ENCODE measurements around the gene TNFSF15. TPM values are rescaled to one million over a fixed set of nuclear protein-coding genes. Genes with fewer than 3 reads are reported as not detected.
A peak's percentile ranks its signal among the peaks of the same experiment; 100 is the strongest.

Gene TNFSF15
- total RNA-seq, 1 donor from 2014 or later = 0.22 TPM

DNA sequence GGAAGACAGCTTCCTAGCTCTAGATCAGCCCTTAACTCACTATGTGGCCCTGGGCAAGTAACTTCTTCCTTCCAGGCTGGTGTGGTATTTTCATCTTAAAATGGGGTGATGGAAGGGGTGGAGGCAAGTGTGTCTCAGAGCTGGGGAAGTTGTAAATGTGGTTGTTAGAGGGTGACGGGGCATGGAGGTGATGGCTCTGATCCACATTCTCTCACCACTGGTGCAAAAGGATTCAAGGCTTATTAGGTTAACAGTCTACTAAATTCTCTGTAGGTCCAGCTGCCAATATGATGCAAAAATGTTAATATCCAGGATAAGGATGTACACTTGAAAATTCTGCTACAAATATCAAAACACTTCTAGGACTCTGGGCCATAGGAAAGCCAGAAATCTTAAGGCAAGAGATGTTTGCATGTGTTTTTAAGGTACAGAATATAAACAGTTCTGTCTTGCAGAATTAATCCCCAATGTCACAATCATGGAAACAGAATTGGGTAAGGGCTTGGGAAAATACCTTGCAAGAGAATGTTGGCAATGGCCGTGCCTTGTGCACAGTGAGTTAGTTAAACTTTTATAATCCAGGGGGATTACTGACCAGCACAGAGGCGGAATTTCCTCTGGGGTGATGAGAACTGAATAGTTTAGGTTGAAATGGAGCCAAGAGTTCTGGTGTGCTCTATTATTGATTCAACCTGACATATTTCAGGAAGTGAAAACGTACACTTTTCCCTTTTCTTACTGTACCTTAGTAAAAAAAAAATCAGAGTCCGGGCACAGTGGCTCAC lies 19.8 kb downstream of the TNFSF15 start:
- Mint-ChIP-seq H3K4me1 (peaks cover 45% of the 10 kb centered on the region), H3K9me3 (no peaks in the 10 kb centered on the region), H3K27ac (no peak overlapping the region), H3K36me3 (ENCODE audit: low read depth) (no peaks in the 10 kb centered on the region), H3K4me3 (peak overlapping the region; percentile 41), H3K27me3 (peaks cover 5% of the 10 kb centered on the region)
- intact Hi-C loops (cut with micrococcal nuclease) = no loop called here
- ChIA-PET POLR2A (interaction anchor here (0.6 kb wide), 1 partner anchor 1410 kb away, joined by 5 read pairs; no protein-coding TSS in a partner anchor), CTCF (no interaction called here)
- DNase-seq (no peak), ATAC-seq (ENCODE audit: low read depth) (no peak)
- TF ChIP-seq, protein P1, sequence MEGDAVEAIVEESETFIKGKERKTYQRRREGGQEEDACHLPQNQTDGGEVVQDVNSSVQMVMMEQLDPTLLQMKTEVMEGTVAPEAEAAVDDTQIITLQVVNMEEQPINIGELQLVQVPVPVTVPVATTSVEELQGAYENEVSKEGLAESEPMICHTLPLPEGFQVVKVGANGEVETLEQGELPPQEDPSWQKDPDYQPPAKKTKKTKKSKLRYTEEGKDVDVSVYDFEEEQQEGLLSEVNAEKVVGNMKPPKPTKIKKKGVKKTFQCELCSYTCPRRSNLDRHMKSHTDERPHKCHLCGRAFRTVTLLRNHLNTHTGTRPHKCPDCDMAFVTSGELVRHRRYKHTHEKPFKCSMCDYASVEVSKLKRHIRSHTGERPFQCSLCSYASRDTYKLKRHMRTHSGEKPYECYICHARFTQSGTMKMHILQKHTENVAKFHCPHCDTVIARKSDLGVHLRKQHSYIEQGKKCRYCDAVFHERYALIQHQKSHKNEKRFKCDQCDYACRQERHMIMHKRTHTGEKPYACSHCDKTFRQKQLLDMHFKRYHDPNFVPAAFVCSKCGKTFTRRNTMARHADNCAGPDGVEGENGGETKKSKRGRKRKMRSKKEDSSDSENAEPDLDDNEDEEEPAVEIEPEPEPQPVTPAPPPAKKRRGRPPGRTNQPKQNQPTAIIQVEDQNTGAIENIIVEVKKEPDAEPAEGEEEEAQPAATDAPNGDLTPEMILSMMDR (IDR thresholded peaks at IDR 0.05) = no peak

GRCh38 chr9:114784721-114785279 lies 21.0 kb downstream of the TNFSF15 start:
- CTCF ChIA-PET = interaction anchor here (0.8 to 1.0 kb wide), 2 partner anchors 125 to 145 kb away, joined by 3 read pairs; partner anchors contain the start of gene TNFSF8
- intact Hi-C loops (cut with micrococcal nuclease) = no loop called here
- Mint-ChIP-seq H3K4me3 (peak overlapping the region; percentile 56), H3K4me1 (peaks cover 45% of the 10 kb centered on the region), H3K27ac (peak overlapping the region; percentile 60), H3K27me3 (peaks cover 12% of the 10 kb centered on the region), H3K9me3 (no peaks in the 10 kb centered on the region), H3K36me3 (ENCODE audit: low read depth) (no peaks in the 10 kb centered on the region)
- DNase-seq (no peak), ATAC-seq (ENCODE audit: low read depth) (peak; percentile 37)
- POLR2A ChIA-PET = interaction anchor here (0.6 kb wide), 1 partner anchor 399 kb away, joined by 3 read pairs; no protein-coding TSS in a partner anchor
- TF ChIP-seq, protein P1 (IDR thresholded peaks at IDR 0.05) = no peak

DNA sequence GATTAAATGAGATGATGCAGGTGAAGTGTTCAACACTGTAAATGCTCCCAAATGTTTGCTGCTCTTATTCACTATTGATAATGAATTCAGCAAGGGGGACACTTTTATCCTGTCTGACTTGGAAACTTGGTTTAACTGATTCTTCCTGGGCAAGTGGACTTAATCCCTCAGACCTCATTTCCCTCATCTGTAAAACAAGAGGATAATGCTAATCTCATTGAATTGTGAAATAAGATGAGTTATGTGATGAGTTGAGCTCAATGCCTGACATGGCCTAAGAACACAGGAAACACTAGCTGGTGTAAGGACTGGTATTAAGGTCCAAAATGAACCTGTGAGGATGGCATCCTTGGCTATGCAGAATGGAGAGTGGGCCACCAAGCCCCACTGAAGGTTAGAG lies 23.3 kb downstream of the TNFSF15 start:
- peaks cover 23% of the 10 kb centered on the region for H3K27me3 Mint-ChIP-seq

GRCh38 chr9:114779352-114779845 lies 26.4 kb downstream of the TNFSF15 start:
- Mint-ChIP-seq H3K36me3 (ENCODE audit: low read depth) (no peaks in the 10 kb centered on the region), H3K4me3 (no peak overlapping the region), H3K4me1 (peaks cover 44% of the 10 kb centered on the region), H3K27ac (no peak overlapping the region), H3K9me3 (no peaks in the 10 kb centered on the region), H3K27me3 (peaks cover 32% of the 10 kb centered on the region)
- CTCF ChIA-PET = no interaction called here
- DNase-seq (no peak), ATAC-seq (ENCODE audit: low read depth) (no peak)
- TF ChIP-seq, protein P1 (IDR thresholded peaks at IDR 0.05) = no peak
- POLR2A ChIA-PET = interaction anchor here (0.6 kb wide), 1 partner anchor 192 kb away, joined by 5 read pairs; no protein-coding TSS in a partner anchor
- intact Hi-C loops (cut with micrococcal nuclease) = no loop called here

More for the DNA sequence above, 23.3 kb downstream of the TNFSF15 start:
- intact Hi-C loops (cut with micrococcal nuclease) = no loop called here
- ATAC-seq (ENCODE audit: low read depth) = no peak
- H3K4me3 Mint-ChIP-seq = no peak overlapping the region
- H3K9me3 Mint-ChIP-seq = no peaks in the 10 kb centered on the region
- no peak overlapping the region for H3K27ac Mint-ChIP-seq
- H3K4me1 Mint-ChIP-seq = peaks cover 42% of the 10 kb centered on the region
- TF ChIP-seq, protein P1 (IDR thresholded peaks at IDR 0.05) = no peak
- H3K36me3 Mint-ChIP-seq (ENCODE audit: low read depth) = no peaks in the 10 kb centered on the region
- CTCF ChIA-PET = no interaction called here
- no peak for DNase-seq
- POLR2A ChIA-PET = no interaction called here
